Measurements from ENCODE around the gene IL10. TPM values are rescaled to one million over a fixed set of nuclear protein-coding genes. Genes with fewer than 3 reads are reported as not detected.

The IL10 gene
- polyA plus RNA-seq, 3 donors from 2014 or later, result 0.43 TPM; not detected in 2

DNA sequence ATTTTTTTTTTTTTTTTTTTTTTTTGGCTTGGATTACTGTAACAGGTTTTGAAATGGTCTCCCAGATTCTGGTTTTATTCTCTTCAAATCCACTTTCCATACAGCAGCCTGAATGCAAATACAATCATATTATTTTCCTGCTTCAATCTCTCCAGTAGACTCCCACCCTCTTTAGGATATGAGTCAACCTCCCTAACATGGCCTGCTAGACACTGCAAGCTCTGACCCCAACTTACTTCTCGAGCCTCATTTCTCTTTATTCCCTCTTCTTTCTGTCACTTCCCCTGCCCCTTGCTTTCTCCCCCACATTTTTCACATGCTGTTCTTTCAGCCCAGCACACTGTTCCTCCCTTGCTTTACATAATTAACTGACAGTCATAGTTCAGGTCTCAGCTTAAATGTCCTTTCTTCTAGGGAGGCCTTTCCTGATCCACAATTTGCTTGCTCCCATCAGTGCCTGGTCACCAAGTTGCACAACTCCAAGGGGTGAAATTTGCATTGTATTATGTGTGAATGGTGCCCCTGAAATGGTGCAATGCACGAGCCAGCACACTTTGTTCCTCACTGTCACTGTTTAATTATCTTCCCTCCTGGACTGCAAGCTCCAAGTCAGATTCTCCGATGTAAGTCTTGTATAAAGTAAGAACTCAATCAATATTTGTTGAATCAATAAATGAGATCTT lies 23.8 kb downstream of the IL10 start:
- H3K27me3 Mint-ChIP-seq (ENCODE audit: low read depth in 3 of 3), result peaks cover 3 to 12% (median 5%) of the 10 kb centered on the region in 3 donors
- H3K4me3 Mint-ChIP-seq, result no peak overlapping the region
- no peak for DNase-seq
- no peak overlapping the region for H3K27ac Mint-ChIP-seq
- H3K36me3 Mint-ChIP-seq, result no peaks in the 10 kb centered on the region
- H3K9me3 Mint-ChIP-seq, result no peaks in the 10 kb centered on the region
- peaks cover 10 to 13% of the 10 kb centered on the region in 2 donors for H3K4me1 Mint-ChIP-seq

DNA sequence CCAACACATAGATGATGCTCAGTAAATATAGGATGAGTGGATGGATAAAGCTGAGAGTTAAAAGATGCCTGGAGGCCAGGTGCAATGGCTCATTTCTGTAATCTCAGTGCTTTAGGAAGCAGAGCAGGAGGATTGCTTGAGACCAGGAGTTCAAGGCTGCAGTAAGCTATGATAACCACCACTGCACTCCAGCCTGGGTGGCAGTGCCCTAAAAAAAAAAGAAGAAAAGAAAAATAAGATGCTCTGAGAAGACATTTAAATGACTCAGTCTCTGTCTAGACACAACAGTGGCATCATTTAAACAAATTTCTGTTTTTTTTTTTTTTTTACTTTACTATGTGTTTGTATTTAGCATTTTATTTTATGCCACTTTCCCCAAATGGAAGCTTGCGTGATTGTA lies 27.0 kb downstream of the IL10 start:
- Mint-ChIP-seq H3K27ac (no peak overlapping the region), H3K9me3 (no peaks in the 10 kb centered on the region), H3K27me3 (ENCODE audit: low read depth in 3 of 3) (peaks cover 0 to 10% (median 2%) of the 10 kb centered on the region in 3 donors), H3K4me3 (no peak overlapping the region), H3K36me3 (no peaks in the 10 kb centered on the region), H3K4me1 (peaks cover 14 to 20% of the 10 kb centered on the region in 2 donors)
- no peak for DNase-seq

DNA sequence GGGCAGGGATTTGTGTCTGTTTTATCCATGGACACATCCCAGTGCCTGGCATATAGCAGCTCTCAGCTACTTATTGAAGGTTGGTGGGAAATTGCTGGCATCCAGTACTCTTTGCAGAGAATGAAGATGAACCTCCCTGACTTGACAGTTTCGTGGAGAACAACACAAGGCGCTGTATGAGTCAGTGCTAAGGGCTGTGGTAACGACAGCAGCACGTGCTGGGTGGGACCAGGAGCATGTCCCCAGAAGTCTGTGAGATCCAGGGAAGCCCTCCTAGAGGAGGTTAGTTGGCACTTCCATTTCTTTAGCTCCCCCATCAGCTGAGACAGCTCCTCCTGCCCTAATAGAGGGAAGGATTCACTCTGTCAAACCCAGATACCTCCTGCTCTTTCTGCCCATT lies 27.6 kb downstream of the IL10 start:
- H3K36me3 Mint-ChIP-seq, result no peaks in the 10 kb centered on the region
- H3K27ac Mint-ChIP-seq, result no peak overlapping the region
- peaks cover 0 to 8% (median 2%) of the 10 kb centered on the region in 3 donors for H3K27me3 Mint-ChIP-seq (ENCODE audit: low read depth in 3 of 3)
- H3K4me3 Mint-ChIP-seq, result peak overlapping the region in 1 of 5 donors; percentile 5
- no peaks in the 10 kb centered on the region for H3K9me3 Mint-ChIP-seq
- H3K4me1 Mint-ChIP-seq, result peaks cover 18 to 25% of the 10 kb centered on the region in 2 donors
- no peak for DNase-seq

GRCh38 chr1:206742719-206743383 lies 29.4 kb downstream of the IL10 start:
- Mint-ChIP-seq H3K4me3 (peak overlapping the region in 1 of 5 donors; percentile 20), H3K27me3 (ENCODE audit: low read depth in 3 of 3) (peaks cover 0 to 5% (median 3%) of the 10 kb centered on the region in 3 donors), H3K36me3 (peaks cover 0 to 4% (median 4%) of the 10 kb centered on the region in 3 donors), H3K4me1 (peaks cover 36 to 43% of the 10 kb centered on the region in 2 donors), H3K9me3 (no peaks in the 10 kb centered on the region), H3K27ac (no peak overlapping the region)
- no peak for DNase-seq

DNA sequence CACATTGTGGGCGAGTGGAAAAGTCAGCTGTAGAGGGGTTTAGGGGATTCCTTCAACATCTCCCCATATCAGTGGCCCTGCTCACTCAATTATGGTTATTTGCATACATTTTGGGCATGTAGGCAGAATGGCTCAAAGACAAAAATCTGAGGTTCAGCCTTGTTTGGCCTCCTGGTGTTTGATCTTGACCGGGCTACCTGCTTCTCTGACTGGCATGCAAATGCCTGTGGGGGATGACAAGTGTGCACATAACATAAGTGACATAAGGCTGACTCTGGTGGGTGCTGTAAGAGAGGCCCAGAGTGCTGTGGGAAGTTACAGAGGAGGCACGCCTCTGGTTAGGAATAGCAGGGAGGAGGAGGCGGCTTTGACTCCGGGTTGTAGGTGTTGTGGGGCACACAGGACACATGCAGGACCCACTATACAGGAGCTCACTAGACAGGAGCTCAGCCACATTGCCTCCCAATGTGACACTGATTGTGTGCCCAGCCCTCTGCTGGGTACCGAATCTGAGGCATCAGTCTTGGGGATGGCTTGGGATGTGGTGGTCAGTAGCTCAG lies 31.1 kb downstream of the IL10 start:
- no peak for DNase-seq
- Mint-ChIP-seq H3K27ac (no peak overlapping the region), H3K27me3 (ENCODE audit: low read depth in 3 of 3) (peaks cover 4 to 8% (median 5%) of the 10 kb centered on the region in 3 donors), H3K4me3 (no peak overlapping the region), H3K36me3 (peaks cover 0 to 6% (median 4%) of the 10 kb centered on the region in 3 donors), H3K4me1 (peaks cover 53 to 59% of the 10 kb centered on the region in 2 donors), H3K9me3 (no peaks in the 10 kb centered on the region)

DNA sequence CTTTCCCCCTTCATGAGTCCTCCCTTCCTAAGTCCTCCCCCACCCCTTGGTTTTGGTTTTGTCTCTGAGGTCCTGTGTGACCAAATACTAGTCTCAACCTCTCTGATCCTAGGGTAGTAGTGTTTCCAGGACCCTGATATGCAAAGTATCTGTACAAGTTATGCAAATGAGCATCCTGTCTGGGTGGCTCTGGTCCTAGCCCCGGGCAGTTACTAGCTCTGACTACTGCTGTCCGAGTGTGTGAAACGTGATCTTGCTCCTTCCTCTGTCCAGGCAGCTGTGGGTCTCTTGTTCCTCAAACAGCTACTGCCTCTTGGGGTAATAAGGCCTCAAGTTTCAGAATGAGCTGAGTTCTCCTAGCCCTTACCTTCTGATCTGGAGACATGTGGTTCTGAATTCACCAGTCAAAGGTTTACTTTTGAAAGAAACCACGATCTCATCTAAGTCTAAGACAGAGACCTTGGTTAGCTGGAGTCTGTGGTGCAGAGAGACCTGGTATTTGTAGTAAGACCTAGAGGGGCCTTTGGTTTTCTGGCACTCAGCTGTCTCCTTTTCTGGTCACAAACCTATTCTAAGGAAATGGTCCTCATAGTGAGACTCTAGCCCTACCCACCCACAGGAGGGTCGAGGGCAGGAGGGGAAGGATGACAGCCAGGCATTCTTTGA lies 32.8 kb downstream of the IL10 start:
- peaks cover 5 to 8% (median 7%) of the 10 kb centered on the region in 3 donors for H3K27me3 Mint-ChIP-seq (ENCODE audit: low read depth in 3 of 3)
- H3K27ac Mint-ChIP-seq, result peak overlapping the region in 3 of 6 donors; percentile 15 to 81 (median 80)
- peaks cover 0 to 12% (median 4%) of the 10 kb centered on the region in 3 donors for H3K36me3 Mint-ChIP-seq
- H3K4me1 Mint-ChIP-seq, result peaks cover 62 to 69% of the 10 kb centered on the region in 2 donors
- no peaks in the 10 kb centered on the region for H3K9me3 Mint-ChIP-seq
- no peak for DNase-seq
- H3K4me3 Mint-ChIP-seq, result peak overlapping the region in 2 of 5 donors; percentile 7 to 66

- peaks cover 5 to 9% (median 8%) of the 10 kb centered on the region in 3 donors for H3K27me3 Mint-ChIP-seq (ENCODE audit: low read depth in 3 of 3)
- H3K4me3 Mint-ChIP-seq, result peak overlapping the region in 4 of 5 donors; percentile 30 to 54 (median 47)
- H3K9me3 Mint-ChIP-seq, result no peaks in the 10 kb centered on the region
- H3K27ac Mint-ChIP-seq, result peak overlapping the region in 4 of 6 donors; percentile 49 to 81 (median 69)
- DNase-seq, result no peak
- H3K36me3 Mint-ChIP-seq, result peaks cover 0 to 17% (median 4%) of the 10 kb centered on the region in 3 donors
- peaks cover 60 to 70% of the 10 kb centered on the region in 2 donors for H3K4me1 Mint-ChIP-seq
Observed at GRCh38 chr1:206738370-206739366, 33.6 kb downstream of the IL10 start.

GRCh38 chr1:206737729-206738201 lies 34.5 kb downstream of the IL10 start:
- no peak for DNase-seq
- peaks cover 3 to 27% (median 8%) of the 10 kb centered on the region in 3 donors for H3K36me3 Mint-ChIP-seq
- H3K4me3 Mint-ChIP-seq, result peak overlapping the region; percentile 51 to 70 (median 53)
- H3K4me1 Mint-ChIP-seq, result peaks cover 58 to 63% of the 10 kb centered on the region in 2 donors
- peak overlapping the region; percentile 51 to 90 (median 76) for H3K27ac Mint-ChIP-seq
- H3K9me3 Mint-ChIP-seq, result no peaks in the 10 kb centered on the region
- H3K27me3 Mint-ChIP-seq (ENCODE audit: low read depth in 3 of 3), result peaks cover 5 to 11% (median 8%) of the 10 kb centered on the region in 3 donors

GRCh38 chr1:206736878-206737728 lies 35.2 kb downstream of the IL10 start:
- peak; percentile 64 to 76 (median 70) for DNase-seq
- Mint-ChIP-seq H3K27me3 (ENCODE audit: low read depth in 3 of 3) (peaks cover 5 to 11% (median 8%) of the 10 kb centered on the region in 3 donors), H3K36me3 (peaks cover 8 to 33% (median 15%) of the 10 kb centered on the region in 3 donors), H3K4me1 (peaks cover 58 to 70% of the 10 kb centered on the region in 2 donors), H3K27ac (peak overlapping the region; percentile 51 to 90 (median 73)), H3K9me3 (no peaks in the 10 kb centered on the region), H3K4me3 (peak overlapping the region; percentile 51 to 70 (median 62))

GRCh38 chr1:206735553-206736031 lies 36.7 kb downstream of the IL10 start:
- peak overlapping the region in 5 of 6 donors; percentile 24 to 75 (median 29) for H3K27ac Mint-ChIP-seq
- H3K27me3 Mint-ChIP-seq (ENCODE audit: low read depth in 3 of 3), result peaks cover 0 to 12% (median 11%) of the 10 kb centered on the region in 3 donors
- H3K4me3 Mint-ChIP-seq, result no peak overlapping the region
- DNase-seq, result no peak
- H3K36me3 Mint-ChIP-seq, result peaks cover 12 to 47% (median 25%) of the 10 kb centered on the region in 3 donors
- H3K4me1 Mint-ChIP-seq, result peaks cover 63 to 77% of the 10 kb centered on the region in 2 donors
- H3K9me3 Mint-ChIP-seq, result no peaks in the 10 kb centered on the region

- peaks cover 68 to 82% of the 10 kb centered on the region in 2 donors for H3K4me1 Mint-ChIP-seq
- H3K36me3 Mint-ChIP-seq, result peaks cover 21 to 56% (median 35%) of the 10 kb centered on the region in 3 donors
- DNase-seq, result peak; percentile 57 to 61 (median 58)
- H3K9me3 Mint-ChIP-seq, result no peaks in the 10 kb centered on the region
- H3K27ac Mint-ChIP-seq, result peak overlapping the region in 4 of 6 donors; percentile 38 to 84 (median 58)
- H3K4me3 Mint-ChIP-seq, result no peak overlapping the region
- peaks cover 0 to 14% (median 11%) of the 10 kb centered on the region in 3 donors for H3K27me3 Mint-ChIP-seq (ENCODE audit: low read depth in 3 of 3)
Observed at GRCh38 chr1:206734499-206735142, 37.7 kb downstream of the IL10 start.
